Frontal cortex (tissue), 1 donor: ENCODE measurements around the gene RGS9. TPM values are rescaled to one million over a fixed set of nuclear protein-coding genes. Genes with fewer than 3 reads are reported as not detected.

Experiments
- small RNA-seq: library from RNA; depleted of rRNA; stranded (forward); fragments of <200 nt; gene quantifications from one replicate; pipeline ENCODE3, GENCODE V24; 2014
- total RNA-seq: library from RNA; depleted of rRNA; stranded (reverse); fragments of >200 nt; gene quantifications from one replicate; pipeline ENCODE4 v1.2.3, GENCODE V29; 2014

The RGS9 gene
- total RNA-seq, 1 donor from 2014 or later: 15.1 TPM

Small RNA genes within 50 kb of the gene (small RNA-seq; reads per million reads assigned to genes)
- not detected for gene AC060771.1

Other genes starting within 250 kb of the RGS9 start
- 60.7 TPM for gene LRRC37A3, start 217.9 kb upstream of the RGS9 start, total RNA-seq
- gene GNA13, start 80.6 kb upstream of the RGS9 start, total RNA-seq: 76.6 TPM